SK-N-SH (cell line): Measurements from ENCODE around the gene TMEM106C. TPM values are rescaled to one million over a fixed set of nuclear protein-coding genes. Genes with fewer than 3 reads are reported as not detected.

Source experiments
- CTCF ChIA-PET: fragments of 300-600, 350-600 bp; formaldehyde crosslinking; extraction: SDS; loops from one replicate; lab custom pipeline; 2021; lab: Yijun Ruan, JAX
- POLR2A ChIA-PET: fragments of 350-600 bp; sonication (Branson Sonifier 250); formaldehyde crosslinking; extraction: SDS; loops from one replicate; lab custom pipeline; 2020; ENCODE audit warnings: antibody characterized with exemption, inconsistent platforms; lab: Yijun Ruan, JAX
- DNase-seq: peaks from one replicate; pipeline ENCODE4 v3.0.0; 2012
- H2AFZ ChIP-seq: fragments of 200-600 bp; sonication (generic); 2 replicates; pipeline ENCODE4 v1.8.1; 2016; ENCODE audit warnings: antibody characterized with exemption, mild to moderate bottlenecking, low read depth
- H3F3A ChIP-seq: fragments of 200-600 bp; sonication (generic); replicated peaks from 2 replicates; pipeline ENCODE3; 2016; ENCODE audit warnings: antibody characterized with exemption, mild to moderate bottlenecking; ENCODE audit not compliant: insufficient read depth
- H3K27ac ChIP-seq, 2 experiments: fragments of 200-500 bp in 1 of 2; fragments of 200-600 bp in 1 of 2; sonication (Bioruptor generic) in 1 of 2; sonication (generic), shearing (Covaris generic) in 1 of 2; 2 replicates each; pipeline versions ENCODE4 v1.5.1 to v1.6.1; 2014 to 2016; ENCODE audit warnings: low read depth in 2 of 2, inconsistent platforms in 1 of 2, low read length in 1 of 2, mild to moderate bottlenecking in 1 of 2, mixed read lengths in 1 of 2
- H3K27me3 ChIP-seq: fragments of 200-600 bp; sonication (generic), shearing (Covaris generic); 2 replicates; pipeline ENCODE4 v1.6.1; 2016; ENCODE audit warnings: mixed run types; ENCODE audit not compliant: insufficient read depth
- H3K36me3 ChIP-seq, 2 experiments: fragments of 200-500 bp in 1 of 2; fragments of 200-600 bp in 1 of 2; sonication (Bioruptor generic) in 1 of 2; sonication (generic) in 1 of 2; replicated peaks in 1 of 2; 2 replicates each; pipeline versions ENCODE3 to v1.5.1; 2014 to 2016; ENCODE audit warnings: low read length in 1 of 2, mild to moderate bottlenecking in 1 of 2; ENCODE audit not compliant: insufficient read depth in 2 of 2, control insufficient read depth in 1 of 2
- H3K4me1 ChIP-seq, 2 experiments: fragments of 200-500 bp in 1 of 2; fragments of 200-600 bp in 1 of 2; sonication (Bioruptor generic) in 1 of 2; sonication (generic), shearing (Covaris generic) in 1 of 2; 2 replicates each; pipeline versions ENCODE4 v1.5.1 to v1.6.1; 2014 to 2016; ENCODE audit warnings: low read depth in 1 of 2, low read length in 1 of 2, mixed run types in 1 of 2; ENCODE audit not compliant: insufficient read depth in 2 of 2, control insufficient read depth in 1 of 2
- H3K4me2 ChIP-seq: fragments of 200-600 bp; sonication (generic), shearing (Covaris generic); 2 replicates; pipeline ENCODE4 v1.6.1; 2017; ENCODE audit warnings: mixed run types
- H3K4me3 ChIP-seq, 2 experiments: fragments of 200-500 bp in 1 of 2; fragments of 200-600 bp in 1 of 2; sonication (Bioruptor generic) in 1 of 2; sonication (generic), shearing (Covaris generic) in 1 of 2; 2 replicates each; pipeline versions ENCODE4 v1.5.1 to v1.8.1; 2014 to 2016; ENCODE audit warnings: low read depth in 2 of 2, inconsistent platforms in 1 of 2, low read length in 1 of 2, mild to moderate bottlenecking in 1 of 2, mixed read lengths in 1 of 2, moderate library complexity in 1 of 2
- H3K79me2 ChIP-seq: fragments of 200-600 bp; sonication (generic); 2 replicates; pipeline ENCODE4 v1.8.1; 2017; ENCODE audit warnings: mild to moderate bottlenecking; ENCODE audit not compliant: insufficient read depth
- H3K9ac ChIP-seq: fragments of 200-600 bp; sonication (generic); 2 replicates; pipeline ENCODE4 v1.6.1; 2017; ENCODE audit warnings: mixed run types
- H3K9me2 ChIP-seq: fragments of 200-600 bp; sonication (generic); 2 replicates; pipeline ENCODE4 v1.6.1; 2017; ENCODE audit warnings: mixed run types
- H3K9me3 ChIP-seq: fragments of 200-600 bp; sonication (generic); 2 replicates; pipeline ENCODE4 v1.6.1; 2017; ENCODE audit warnings: mixed run types, mild to moderate bottlenecking, moderate library complexity
- H4K20me1 ChIP-seq: fragments of 200-600 bp; sonication (generic); 2 replicates; pipeline ENCODE4 v1.6.1; 2017; ENCODE audit warnings: mild to moderate bottlenecking, mixed run types; ENCODE audit not compliant: insufficient read depth
- ELF1 ChIP-seq: IDR thresholded peaks from 2 replicates; pipeline ENCODE4 v1.4.0; 2012
- FOSL2 ChIP-seq: IDR thresholded peaks from 2 replicates; pipeline ENCODE4 v1.4.0; 2012; ENCODE audit warnings: low read depth, mild to moderate bottlenecking, moderate library complexity, borderline replicate concordance
- FOXJ3 ChIP-seq: sonication (generic); formaldehyde crosslinking; IDR thresholded peaks from 2 replicates; pipeline ENCODE4 v1.5.1; 2020; ENCODE audit warnings: mild to moderate bottlenecking, missing genetic modification reagents
- GABPA ChIP-seq: IDR thresholded peaks from 2 replicates; pipeline ENCODE4 v1.4.0; 2012; ENCODE audit warnings: low read depth, mild to moderate bottlenecking
- IRF3 ChIP-seq: fragments of 150-350 bp; IDR thresholded peaks from 2 replicates; pipeline ENCODE4 v1.6.1; 2016; ENCODE audit warnings: mild to moderate bottlenecking, low read depth, low read length
- JUND ChIP-seq: IDR thresholded peaks from 2 replicates; pipeline ENCODE4 v1.4.0; 2012
- MEF2A ChIP-seq: IDR thresholded peaks from 2 replicates; pipeline ENCODE4 v1.4.0; 2012; ENCODE audit warnings: low read depth, borderline replicate concordance
- NRF1 ChIP-seq: IDR thresholded peaks from 2 replicates; pipeline ENCODE4 v1.6.1; 2012; ENCODE audit warnings: low read depth, mild to moderate bottlenecking, low read length
- POLR2AphosphoS5 ChIP-seq: IDR thresholded peaks from 2 replicates; pipeline ENCODE4 v1.6.1; 2012; ENCODE audit warnings: low read depth, low read length
- RAD21 ChIP-seq: IDR thresholded peaks from 2 replicates; pipeline ENCODE4 v1.6.1; 2012; ENCODE audit warnings: mild to moderate bottlenecking, low read length
- RCOR1 ChIP-seq: fragments of 150-350 bp; IDR thresholded peaks from 2 replicates; pipeline ENCODE4 v1.6.1; 2017; ENCODE audit warnings: antibody characterized with exemption, low read length
- REST ChIP-seq: IDR thresholded peaks from 2 replicates; pipeline ENCODE4 v1.6.1; 2012; ENCODE audit warnings: mild to moderate bottlenecking, low read depth, low read length, moderate library complexity
- RFX5 ChIP-seq: IDR thresholded peaks from 2 replicates; pipeline ENCODE4 v1.6.1; 2012; ENCODE audit warnings: mild to moderate bottlenecking, improper control_type of control experiment, low read length
- RXRA ChIP-seq: IDR thresholded peaks from 2 replicates; pipeline ENCODE4 v1.4.0; 2012; ENCODE audit warnings: low read depth, mild to moderate bottlenecking, borderline replicate concordance
- SMC3 ChIP-seq: IDR thresholded peaks from 2 replicates; pipeline ENCODE4 v1.6.1; 2012; ENCODE audit warnings: low read depth, low read length, improper control_type of control experiment
- TCF12 ChIP-seq: IDR thresholded peaks from 2 replicates; pipeline ENCODE4 v1.4.0; 2012
- TEAD4 ChIP-seq: IDR thresholded peaks from 2 replicates; pipeline ENCODE4 v1.4.0; 2012; ENCODE audit warnings: mild to moderate bottlenecking, borderline replicate concordance; ENCODE audit not compliant: insufficient read depth
- YY1 ChIP-seq: IDR thresholded peaks from 2 replicates; pipeline ENCODE4 v1.4.0; 2012; ENCODE audit warnings: low read depth, mild to moderate bottlenecking
- ZBTB33 ChIP-seq: IDR thresholded peaks from 2 replicates; pipeline ENCODE4 v1.4.0; 2012; ENCODE audit warnings: low read depth, borderline replicate concordance
- WGBS: methylation state at CpG from one replicate; pipeline ENCODE4 v1.1.6; 2017; ENCODE audit warnings: low lambda C conversion rate; 5-methylcytosine and 5-hydroxymethylcytosine counted together
- polyA plus RNA-seq, 3 experiments: library from polyadenylated mRNA; depleted of rRNA; stranded (reverse); fragments of >200 nt; gene quantifications; 2 replicates each; pipeline ENCODE4 v1.2.3, GENCODE V29; 2012
- TF ChIP-seq, protein P1 (sequence below): IDR thresholded peaks from 2 replicates; pipeline ENCODE4 v1.4.0; 2012; ENCODE audit warnings: low read depth

TMEM106C gene
- polyA plus RNA-seq, 1 of the 3 experiments (the other 2 are of a cell fraction), result 133 TPM

- CTCF ChIA-PET, result interaction anchor here (1.2 kb wide), 1 partner anchor 54 kb away, joined by 3 read pairs; the partner anchor contains the start of gene TMEM106C
- peaks cover 41% of the 10 kb centered on the region for H3K27me3 ChIP-seq
- no peaks in the 10 kb centered on the region for H4K20me1 ChIP-seq
Observed at GRCh38 chr12:48017496-48017895, 54.1 kb downstream of the TMEM106C start.

More at GRCh38 chr12:48017496-48017895, 54.1 kb downstream of the TMEM106C start:
- no peaks in the 10 kb centered on the region for H3K79me2 ChIP-seq
- no peak overlapping the region for H3K27ac ChIP-seq
- H3F3A ChIP-seq, result no peaks in the 10 kb centered on the region
- WGBS, result 37% methylated on average over 3 of the region's 5 CpGs
- no peak overlapping the region for H3K9ac ChIP-seq
- H3K36me3 ChIP-seq, result no peaks in the 10 kb centered on the region
- no peak overlapping the region for H3K4me3 ChIP-seq
- no peaks in the 10 kb centered on the region for H3K9me2 ChIP-seq
- H3K4me1 ChIP-seq, result no peaks in the 10 kb centered on the region
- no peaks in the 10 kb centered on the region for H3K9me3 ChIP-seq
- TF ChIP-seq TEAD4, result no peak
- no peak for TF ChIP-seq FOXJ3
- no peak for TF ChIP-seq REST
- TF ChIP-seq RAD21, result no peak
- no peak for TF ChIP-seq RCOR1
- no peak for TF ChIP-seq TCF12
- no peak for TF ChIP-seq POLR2AphosphoS5
- TF ChIP-seq YY1, result no peak
- TF ChIP-seq JUND, result no peak
- TF ChIP-seq ELF1, result no peak
- no peak for TF ChIP-seq RFX5
- TF ChIP-seq ZBTB33, result no peak
- TF ChIP-seq IRF3, result no peak
- no peak for TF ChIP-seq MEF2A
- TF ChIP-seq RXRA, result no peak
- no peak for TF ChIP-seq SMC3
- no peak for TF ChIP-seq GABPA
- TF ChIP-seq, protein P1, sequence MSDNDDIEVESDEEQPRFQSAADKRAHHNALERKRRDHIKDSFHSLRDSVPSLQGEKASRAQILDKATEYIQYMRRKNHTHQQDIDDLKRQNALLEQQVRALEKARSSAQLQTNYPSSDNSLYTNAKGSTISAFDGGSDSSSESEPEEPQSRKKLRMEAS, result no peak
- TF ChIP-seq FOSL2, result no peak
- no peak for TF ChIP-seq NRF1
- TF ChIP-seq, all 33 proteins: peak for 0
- no peak for DNase-seq
- Histone ChIP-seq H3K4me2 (no peak overlapping the region), H2AFZ (no peak overlapping the region)
- POLR2A ChIA-PET, result no interaction called here
